Activated naive CD4-positive, alpha-beta T cell treated with anti-CD3 and anti-CD28 coated beads for 36 hours (primary cell): ENCODE data around the gene PITRM1. TPM values are rescaled to one million over a fixed set of nuclear protein-coding genes. Genes with fewer than 3 reads are reported as not detected.

Experiments
- CTCF ChIA-PET: fragments of 350-600 bp; sonication (Branson Sonifier 250); formaldehyde crosslinking; loops from one replicate; lab custom pipeline; 2021; ENCODE audit warnings: antibody characterized with exemption; lab: Charles Lee
- DNase-seq: peaks from one replicate; pipeline ENCODE4 v3.0.0-alpha.2; 2020
- H3K27ac Mint-ChIP-seq: one replicate; pipeline ENCODE4 v1.8.0; 2021; ENCODE audit warnings: mild to moderate bottlenecking, mixed read lengths
- H3K27me3 Mint-ChIP-seq: one replicate; pipeline ENCODE4 v1.8.0; 2021; ENCODE audit warnings: low read depth, mixed read lengths
- H3K36me3 Mint-ChIP-seq: one replicate; pipeline ENCODE4 v1.8.0; 2021; ENCODE audit warnings: low read depth, mixed read lengths
- H3K4me1 Mint-ChIP-seq: one replicate; pipeline ENCODE4 v1.8.0; 2021; ENCODE audit warnings: low read depth, mixed read lengths
- H3K4me3 Mint-ChIP-seq: one replicate; pipeline ENCODE4 v1.8.0; 2021; ENCODE audit warnings: mild to moderate bottlenecking, moderate library complexity, mixed read lengths
- H3K9me3 Mint-ChIP-seq: one replicate; pipeline ENCODE4 v1.8.0; 2021; ENCODE audit warnings: mixed read lengths
- intact Hi-C: fragments of 100-400 bp; cut with micrococcal nuclease; formaldehyde crosslinking; loops from one replicate; pipeline ENCODE4 v1.15.1; 2023
- total RNA-seq, 2 experiments: library from RNA; stranded (reverse); gene quantifications; one replicate each; pipeline ENCODE4 v1.2.3, GENCODE V29; 2021

The PITRM1 gene
- total RNA-seq, 2 experiments from 2014 or later = 65.6 to 74.5 TPM

GRCh38 chr10:3099291-3100092, 73.1 kb downstream of the PITRM1 start:
- H3K27ac Mint-ChIP-seq = no peak overlapping the region
- CTCF ChIA-PET = no interaction called here

GRCh38 chr10:3098689-3099088, 73.9 kb downstream of the PITRM1 start:
- Mint-ChIP-seq H3K4me1 (peaks cover 31% of the 10 kb centered on the region), H3K36me3 (peaks cover 54% of the 10 kb centered on the region), H3K9me3 (no peaks in the 10 kb centered on the region), H3K27ac (no peak overlapping the region), H3K27me3 (no peaks in the 10 kb centered on the region), H3K4me3 (no peak overlapping the region)
- CTCF ChIA-PET = no interaction called here
- DNase-seq = no peak
- intact Hi-C loops = loop anchor here (5.0 kb wide), 2 partner anchors 659 to 1554 kb away; no protein-coding TSS in a partner anchor

More at GRCh38 chr10:3099291-3100092, 73.1 kb downstream of the PITRM1 start:
- no peak for DNase-seq
- intact Hi-C loops = loop anchor here (5.0 kb wide), 2 partner anchors 658 to 1553 kb away; no protein-coding TSS in a partner anchor
- Mint-ChIP-seq H3K4me1 (peaks cover 23% of the 10 kb centered on the region), H3K4me3 (no peak overlapping the region), H3K9me3 (no peaks in the 10 kb centered on the region), H3K27me3 (no peaks in the 10 kb centered on the region), H3K36me3 (peaks cover 54% of the 10 kb centered on the region)

GRCh38 chr10:3097160-3097559, 75.4 kb downstream of the PITRM1 start:
- H3K4me3 Mint-ChIP-seq = no peak overlapping the region
- H3K9me3 Mint-ChIP-seq = no peaks in the 10 kb centered on the region
- no peaks in the 10 kb centered on the region for H3K27me3 Mint-ChIP-seq
- intact Hi-C loops = loop anchor here (5.0 kb wide), 2 partner anchors 660 to 1555 kb away; no protein-coding TSS in a partner anchor
- CTCF ChIA-PET = no interaction called here
- DNase-seq = no peak
- peaks cover 56% of the 10 kb centered on the region for H3K36me3 Mint-ChIP-seq
- H3K27ac Mint-ChIP-seq = no peak overlapping the region
- H3K4me1 Mint-ChIP-seq = peaks cover 42% of the 10 kb centered on the region

- H3K4me3 Mint-ChIP-seq = no peak overlapping the region
Observed at GRCh38 chr10:3096149-3096548, 76.4 kb downstream of the PITRM1 start.

GRCh38 chr10:3095373-3096139, 77.0 kb downstream of the PITRM1 start:
- peak; percentile 79 for DNase-seq
- Mint-ChIP-seq H3K4me1 (peaks cover 56% of the 10 kb centered on the region), H3K4me3 (peak overlapping the region; percentile 27), H3K27me3 (no peaks in the 10 kb centered on the region), H3K36me3 (peaks cover 57% of the 10 kb centered on the region), H3K27ac (peak overlapping the region; percentile 81), H3K9me3 (no peaks in the 10 kb centered on the region)
- CTCF ChIA-PET = interaction anchor here (0.5 to 0.8 kb wide), 4 partner anchors 63 to 675 kb away, joined by 3 to 6 read pairs (median 4); no protein-coding TSS in a partner anchor
- intact Hi-C loops = loop anchor here (1.0 to 5.0 kb wide), 7 partner anchors 27 to 1985 kb away; partner anchors contain the start of gene PITRM1

More at GRCh38 chr10:3096149-3096548, 76.4 kb downstream of the PITRM1 start:
- intact Hi-C loops = loop anchor here (5.0 kb wide), 2 partner anchors 661 to 1556 kb away; no protein-coding TSS in a partner anchor
- no peak overlapping the region for H3K27ac Mint-ChIP-seq
- CTCF ChIA-PET = no interaction called here
- peaks cover 57% of the 10 kb centered on the region for H3K36me3 Mint-ChIP-seq
- no peak for DNase-seq
- no peaks in the 10 kb centered on the region for H3K27me3 Mint-ChIP-seq
- H3K9me3 Mint-ChIP-seq = no peaks in the 10 kb centered on the region
- H3K4me1 Mint-ChIP-seq = peaks cover 50% of the 10 kb centered on the region

- intact Hi-C loops = loop anchor here (1.0 to 5.0 kb wide), 7 partner anchors 26 to 1984 kb away; partner anchors contain the start of gene PITRM1
- no peak for DNase-seq
- H3K9me3 Mint-ChIP-seq = no peaks in the 10 kb centered on the region
- H3K4me1 Mint-ChIP-seq = peaks cover 63% of the 10 kb centered on the region
- H3K27ac Mint-ChIP-seq = peak overlapping the region; percentile 81
- CTCF ChIA-PET = interaction anchor here (0.7 to 0.8 kb wide), 2 partner anchors 64 to 106 kb away, joined by 3 to 6 read pairs; no protein-coding TSS in a partner anchor
- H3K36me3 Mint-ChIP-seq = peaks cover 56% of the 10 kb centered on the region
- H3K27me3 Mint-ChIP-seq = no peaks in the 10 kb centered on the region
- no peak overlapping the region for H3K4me3 Mint-ChIP-seq
Observed at GRCh38 chr10:3094609-3095036, 78.0 kb downstream of the PITRM1 start.

GRCh38 chr10:3093996-3094395, 78.6 kb downstream of the PITRM1 start:
- intact Hi-C loops = no loop called here
- H3K27ac Mint-ChIP-seq = no peak overlapping the region
- peaks cover 66% of the 10 kb centered on the region for H3K4me1 Mint-ChIP-seq
- peaks cover 52% of the 10 kb centered on the region for H3K36me3 Mint-ChIP-seq
- no peaks in the 10 kb centered on the region for H3K9me3 Mint-ChIP-seq
- DNase-seq = no peak
- CTCF ChIA-PET = no interaction called here
- H3K4me3 Mint-ChIP-seq = no peak overlapping the region
- H3K27me3 Mint-ChIP-seq = no peaks in the 10 kb centered on the region

GRCh38 chr10:3091921-3092320, 80.7 kb downstream of the PITRM1 start:
- H3K4me3 Mint-ChIP-seq = no peak overlapping the region
- CTCF ChIA-PET = no interaction called here
- no peaks in the 10 kb centered on the region for H3K27me3 Mint-ChIP-seq
- no peak overlapping the region for H3K27ac Mint-ChIP-seq
- no peaks in the 10 kb centered on the region for H3K9me3 Mint-ChIP-seq
- no peak for DNase-seq
- intact Hi-C loops = no loop called here
- H3K4me1 Mint-ChIP-seq = peaks cover 66% of the 10 kb centered on the region
- H3K36me3 Mint-ChIP-seq = peaks cover 53% of the 10 kb centered on the region

GRCh38 chr10:3090914-3091787, 81.4 kb downstream of the PITRM1 start:
- intact Hi-C loops = no loop called here
- Mint-ChIP-seq H3K4me1 (peaks cover 65% of the 10 kb centered on the region), H3K9me3 (no peaks in the 10 kb centered on the region), H3K27me3 (no peaks in the 10 kb centered on the region), H3K27ac (peak overlapping the region; percentile 62), H3K36me3 (peaks cover 61% of the 10 kb centered on the region), H3K4me3 (no peak overlapping the region)
- peak; percentile 60 for DNase-seq
- CTCF ChIA-PET = interaction anchor here (0.8 kb wide), 1 partner anchor 16 kb away, joined by 3 read pairs; no protein-coding TSS in a partner anchor

- Mint-ChIP-seq H3K9me3 (no peaks in the 10 kb centered on the region), H3K4me1 (peaks cover 62% of the 10 kb centered on the region), H3K27ac (no peak overlapping the region), H3K27me3 (no peaks in the 10 kb centered on the region), H3K36me3 (peaks cover 62% of the 10 kb centered on the region), H3K4me3 (no peak overlapping the region)
- DNase-seq = no peak
- CTCF ChIA-PET = no interaction called here
- intact Hi-C loops = no loop called here
Observed at GRCh38 chr10:3090388-3090787, 82.2 kb downstream of the PITRM1 start.
